HCT116 (cell line): ENCODE results near the gene BRINP1. TPM values are rescaled to one million over a fixed set of nuclear protein-coding genes. Genes with fewer than 3 reads are reported as not detected.

Experiments used
- ATAC-seq: fragments of 200-7000 bp; cut with Tn5 transposase; 2 replicates; pipeline ENCODE4 v1.9.1; 2020; ENCODE audit warnings: mild to moderate bottlenecking, moderate library complexity
- BruUV-seq: library from RNA; stranded (reverse); fragments of 400-500 nt; replicated peaks from 2 replicates; lab custom pipeline; 2021; lab: Mats Ljungman, UMichigan
- CTCF ChIA-PET: fragments of 300-600 bp; sonication (Branson Sonifier 250); formaldehyde crosslinking; loops from one replicate; lab custom pipeline; 2021; ENCODE audit warnings: antibody characterized with exemption; lab: Charles Lee
- POLR2A ChIA-PET: fragments of 300-600, 350-600 bp; sonication (Branson Sonifier 250); formaldehyde crosslinking; loops from one replicate; lab custom pipeline; 2021; ENCODE audit warnings: antibody characterized with exemption; lab: Charles Lee
- RAD21 ChIA-PET, 2 experiments: fragments of 300-600 bp; sonication (Branson Sonifier 250); formaldehyde crosslinking; loops; one replicate each; lab custom pipeline; 2023; ENCODE audit warnings: low total read pairs in 2 of 2; ENCODE audit not compliant: uncharacterized antibody in 2 of 2, unreplicated experiment in 2 of 2, low non-redundant PET in 1 of 2; lab: Charles Lee
- DNase-seq: peaks from one replicate; pipeline ENCODE4 v3.0.0-alpha.2; 2010; ENCODE audit warnings: low read depth, low spot score
- H2AFZ ChIP-seq: fragments of 200-600 bp; shearing (Covaris generic), sonication (generic); 2 replicates; pipeline ENCODE4 v1.6.1; 2017; ENCODE audit warnings: low read depth, mixed run types, mixed read lengths, antibody characterized with exemption, low read length; ENCODE audit not compliant: poor library complexity, severe bottlenecking
- H3K27ac ChIP-seq: 2 replicates; pipeline ENCODE4 v1.5.1; 2012; ENCODE audit warnings: low read depth, low read length
- H3K27me3 ChIP-seq: fragments of 200-600 bp; sonication (generic); 2 replicates; pipeline ENCODE4 v1.6.1; 2016; ENCODE audit warnings: mixed run types, low read length, mixed read lengths; ENCODE audit not compliant: insufficient read depth
- H3K36me3 ChIP-seq, 2 experiments: fragments of 200-500 bp in 1 of 2; fragments of 200-600 bp in 1 of 2; sonication (Bioruptor generic) in 1 of 2; sonication (generic) in 1 of 2; 2 replicates each; pipeline versions ENCODE4 v1.5.1 to v1.6.1; 2014 to 2016; ENCODE audit warnings: low read length in 2 of 2, inconsistent platforms in 1 of 2, mixed read lengths in 1 of 2, mixed run types in 1 of 2; ENCODE audit not compliant: insufficient read depth in 2 of 2, control insufficient read depth in 1 of 2
- H3K4me1 ChIP-seq, 2 experiments: fragments of 200-600 bp in 1 of 2; sonication (generic) in 1 of 2; 2 replicates each; pipeline versions ENCODE4 v1.5.1 to v1.6.1; 2012 to 2017; ENCODE audit warnings: low read length in 2 of 2, inconsistent platforms in 1 of 2, mild to moderate bottlenecking in 1 of 2, mixed read lengths in 1 of 2, mixed run types in 1 of 2, moderate library complexity in 1 of 2; ENCODE audit not compliant: insufficient read depth in 2 of 2, control insufficient read depth in 1 of 2
- H3K4me2 ChIP-seq: fragments of 200-600 bp; sonication (generic); 2 replicates; pipeline ENCODE4 v1.6.1; 2017; ENCODE audit warnings: mixed run types, low read length, mixed read lengths
- H3K4me3 ChIP-seq, 2 experiments: fragments of 200-600 bp in 1 of 2; sonication (generic) in 1 of 2; replicated peaks in 1 of 2; 2 replicates each; pipeline ENCODE4 v1.5.1; 2011 to 2016; ENCODE audit warnings: low read length in 2 of 2, control low read depth in 1 of 2, low read depth in 1 of 2, mild to moderate bottlenecking in 1 of 2, mixed read lengths in 1 of 2, mixed run types in 1 of 2
- H3K79me2 ChIP-seq: fragments of 200-600 bp; sonication (generic); 2 replicates; pipeline ENCODE4 v1.6.1; 2017; ENCODE audit warnings: mild to moderate bottlenecking, mixed run types, low read length, moderate library complexity, mixed read lengths; ENCODE audit not compliant: insufficient read depth
- H3K9ac ChIP-seq: fragments of 200-600 bp; sonication (generic); 2 replicates; pipeline ENCODE4 v1.6.1; 2016; ENCODE audit warnings: low read length, mixed read lengths
- H3K9me2 ChIP-seq: fragments of 200-600 bp; sonication (generic), shearing (Covaris generic); 2 replicates; pipeline ENCODE4 v1.6.1; 2017; ENCODE audit warnings: mixed run types, mild to moderate bottlenecking, moderate library complexity; ENCODE audit not compliant: insufficient read depth
- H3K9me3 ChIP-seq, 2 experiments: fragments of 200-500 bp in 1 of 2; fragments of 200-600 bp in 1 of 2; sonication (Bioruptor generic) in 1 of 2; sonication (generic) in 1 of 2; 2 replicates each; pipeline ENCODE4 v1.6.1; 2014 to 2017; ENCODE audit warnings: low read length in 2 of 2, mixed read lengths in 2 of 2, inconsistent platforms in 1 of 2, low read depth in 1 of 2, mild to moderate bottlenecking in 1 of 2, mixed run types in 1 of 2, moderate library complexity in 1 of 2; ENCODE audit not compliant: control insufficient read depth in 1 of 2, insufficient read depth in 1 of 2
- H4K20me1 ChIP-seq: fragments of 200-600 bp; sonication (generic), shearing (Covaris generic); 2 replicates; pipeline ENCODE4 v1.6.1; 2017; ENCODE audit warnings: mixed run types, mild to moderate bottlenecking, moderate library complexity; ENCODE audit not compliant: insufficient read depth
- CBX3 ChIP-seq: IDR thresholded peaks from 2 replicates; pipeline ENCODE4 v1.6.1; 2012; ENCODE audit warnings: low read depth
- CEBPB ChIP-seq: IDR thresholded peaks from 2 replicates; pipeline ENCODE4 v1.6.1; 2012; ENCODE audit warnings: low read depth
- ELF1 ChIP-seq: IDR thresholded peaks from 2 replicates; pipeline ENCODE4 v1.6.1; 2012; ENCODE audit warnings: low read depth, borderline replicate concordance
- EZH2 ChIP-seq: fragments of 200-600 bp; sonication (generic); IDR thresholded peaks from 2 replicates; pipeline ENCODE4 v1.6.1; 2017; ENCODE audit warnings: antibody characterized with exemption, mixed run types
- EZH2phosphoT487 ChIP-seq: fragments of 200-600 bp; IDR thresholded peaks from 2 replicates; pipeline ENCODE4 v1.6.1; 2018; ENCODE audit warnings: antibody characterized with exemption, borderline replicate concordance
- FOSL1 ChIP-seq: IDR thresholded peaks from 2 replicates; pipeline ENCODE4 v1.6.1; 2012; ENCODE audit warnings: low read depth
- JUND ChIP-seq: IDR thresholded peaks from 2 replicates; pipeline ENCODE4 v1.6.1; 2012
- POLR2A ChIP-seq: IDR thresholded peaks from 2 replicates; pipeline ENCODE4 v1.7.0; 2011; ENCODE audit warnings: borderline replicate concordance; ENCODE audit not compliant: insufficient read depth, insufficient read length; ENCODE audit errors: extremely low read depth
- RAD21 ChIP-seq: IDR thresholded peaks from 2 replicates; pipeline ENCODE4 v1.6.1; 2012; ENCODE audit warnings: low read depth, mild to moderate bottlenecking
- SIN3A ChIP-seq: IDR thresholded peaks from 2 replicates; pipeline ENCODE4 v1.6.1; 2012; ENCODE audit warnings: low read depth
- SP1 ChIP-seq: IDR thresholded peaks from 2 replicates; pipeline ENCODE4 v1.6.1; 2012; ENCODE audit warnings: low read depth
- SRF ChIP-seq: IDR thresholded peaks from 2 replicates; pipeline ENCODE4 v1.6.1; 2012; ENCODE audit warnings: low read depth
- TCF7L2 ChIP-seq: IDR thresholded peaks from 2 replicates; pipeline ENCODE4 v1.7.0; 2011; ENCODE audit warnings: borderline replicate concordance, inconsistent platforms; ENCODE audit not compliant: insufficient read depth, insufficient read length; ENCODE audit errors: extremely low read depth
- YY1 ChIP-seq: IDR thresholded peaks from 2 replicates; pipeline ENCODE4 v1.6.1; 2011; ENCODE audit warnings: low read length, low read depth, moderate library complexity, mild to moderate bottlenecking; ENCODE audit not compliant: insufficient replicate concordance; ENCODE audit errors: extremely low read depth
- ZFX ChIP-seq: fragments of 450-650 bp; IDR thresholded peaks from 2 replicates; pipeline ENCODE4 v1.6.1; 2017
- ZNF274 ChIP-seq: fragments of 200-500 bp; sonication (Bioruptor generic); IDR thresholded peaks from 2 replicates; pipeline ENCODE4 v1.6.1; 2014; ENCODE audit warnings: mild to moderate bottlenecking, low read depth, low read length, inconsistent platforms
- intact Hi-C: fragments of 100-400 bp; cut with micrococcal nuclease; formaldehyde crosslinking; loops from 2 replicates; pipeline ENCODE4 v1.10.0; 2022
- total RNA-seq: library from RNA; stranded (reverse); gene quantifications from one replicate; pipeline ENCODE4 v1.2.1, GENCODE V29; 2021; ENCODE audit not compliant: unreplicated experiment
- TF ChIP-seq, protein P1 (sequence below): IDR thresholded peaks from 2 replicates; pipeline ENCODE4 v1.6.1; 2012
- TF ChIP-seq, protein P2 (sequence below): IDR thresholded peaks from 2 replicates; pipeline ENCODE4 v1.6.1; 2012

Gene BRINP1
- total RNA-seq, 1 experiment from 2014 or later = not detected

DNA sequence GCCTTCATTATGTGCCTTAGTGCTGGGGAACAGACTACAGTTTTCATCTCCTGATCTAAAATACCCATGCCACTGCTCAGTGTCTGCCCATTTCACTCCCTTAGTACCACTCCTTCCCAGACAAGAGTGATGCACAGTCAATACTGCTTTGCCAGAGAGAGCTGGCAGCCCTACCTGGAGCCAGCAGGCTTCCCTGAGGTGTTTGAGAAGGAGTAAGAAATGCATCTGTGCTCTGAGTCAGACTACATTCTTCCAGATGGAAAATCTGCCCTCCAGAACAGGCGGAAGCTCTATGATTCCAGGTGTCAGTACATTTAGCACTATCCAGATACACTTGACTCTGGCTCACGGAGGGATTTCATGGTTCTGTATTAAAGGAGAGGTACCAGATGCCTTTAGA is 209.8 kb downstream of the BRINP1 start:
- ATAC-seq = no peak
- Histone ChIP-seq H3K36me3 (no peaks in the 10 kb centered on the region), H3K9ac (no peak overlapping the region), H3K27me3 (no peaks in the 10 kb centered on the region), H4K20me1 (no peaks in the 10 kb centered on the region), H2AFZ (no peak overlapping the region), H3K27ac (no peak overlapping the region), H3K4me3 (no peak overlapping the region), H3K4me2 (no peak overlapping the region), H3K79me2 (no peaks in the 10 kb centered on the region), H3K9me2 (no peaks in the 10 kb centered on the region), H3K4me1 (no peaks in the 10 kb centered on the region), H3K9me3 (peaks cover 0 to 9% of the 10 kb centered on the region in 2 experiments; a peak in 2 of 4 replicates)
- POLR2A ChIA-PET = no interaction called here
- DNase-seq = no peak
- BruUV-seq = no TSS peak
- RAD21 ChIA-PET = no interaction called here
- CTCF ChIA-PET = no interaction called here
- intact Hi-C loops = no loop called here
- TF ChIP-seq RAD21 (no peak), CEBPB (no peak), FOSL1 (no peak), TCF7L2 (no peak), ZNF274 (no peak), EZH2phosphoT487 (no peak), SRF (no peak), YY1 (no peak), ZFX (no peak), EZH2 (no peak), POLR2A (no peak), JUND (no peak), SP1 (no peak), SIN3A (no peak), CBX3 (no peak), ELF1 (no peak)
- TF ChIP-seq, protein P1, sequence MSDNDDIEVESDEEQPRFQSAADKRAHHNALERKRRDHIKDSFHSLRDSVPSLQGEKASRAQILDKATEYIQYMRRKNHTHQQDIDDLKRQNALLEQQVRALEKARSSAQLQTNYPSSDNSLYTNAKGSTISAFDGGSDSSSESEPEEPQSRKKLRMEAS = no peak
- TF ChIP-seq, protein P2, sequence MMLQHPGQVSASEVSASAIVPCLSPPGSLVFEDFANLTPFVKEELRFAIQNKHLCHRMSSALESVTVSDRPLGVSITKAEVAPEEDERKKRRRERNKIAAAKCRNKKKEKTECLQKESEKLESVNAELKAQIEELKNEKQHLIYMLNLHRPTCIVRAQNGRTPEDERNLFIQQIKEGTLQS = no peak
